Activated CD4-positive, alpha-beta T cell treated with anti-CD3 and anti-CD28 coated beads, Interleukin-2, amount 10 ng/mL, durations not matched to agents 24 days and 14 days (primary cell): Measurements from ENCODE around the gene WFIKKN2. TPM values are rescaled to one million over a fixed set of nuclear protein-coding genes. Genes with fewer than 3 reads are reported as not detected.

Experiments used
- DNase-seq: peaks from one replicate; pipeline ENCODE4 v3.0.0; 2022
- H3K27ac Mint-ChIP-seq: one replicate; pipeline ENCODE4 v1.8.0; 2022; ENCODE audit warnings: mild to moderate bottlenecking, mixed read lengths
- H3K27me3 Mint-ChIP-seq: one replicate; pipeline ENCODE4 v1.8.0; 2022; ENCODE audit warnings: mixed read lengths
- H3K36me3 Mint-ChIP-seq: one replicate; pipeline ENCODE4 v1.8.0; 2022; ENCODE audit warnings: low read depth, mild to moderate bottlenecking, mixed read lengths
- H3K4me1 Mint-ChIP-seq: one replicate; pipeline ENCODE4 v1.8.0; 2021; ENCODE audit warnings: mixed read lengths
- H3K4me3 Mint-ChIP-seq: one replicate; pipeline ENCODE4 v1.8.0; 2022; ENCODE audit warnings: mild to moderate bottlenecking, moderate library complexity, mixed read lengths
- H3K9me3 Mint-ChIP-seq: one replicate; pipeline ENCODE4 v1.8.0; 2021; ENCODE audit warnings: mixed read lengths
- intact Hi-C: fragments of 100-400 bp; cut with micrococcal nuclease; formaldehyde crosslinking; loops from one replicate; pipeline ENCODE4 v1.15.1; 2023
- total RNA-seq: library from RNA; stranded (reverse); gene quantifications from 2 replicates; pipeline ENCODE4 v1.2.3, GENCODE V29; 2022

Gene WFIKKN2
- total RNA-seq, 1 donor from 2014 or later = not detected

DNA sequence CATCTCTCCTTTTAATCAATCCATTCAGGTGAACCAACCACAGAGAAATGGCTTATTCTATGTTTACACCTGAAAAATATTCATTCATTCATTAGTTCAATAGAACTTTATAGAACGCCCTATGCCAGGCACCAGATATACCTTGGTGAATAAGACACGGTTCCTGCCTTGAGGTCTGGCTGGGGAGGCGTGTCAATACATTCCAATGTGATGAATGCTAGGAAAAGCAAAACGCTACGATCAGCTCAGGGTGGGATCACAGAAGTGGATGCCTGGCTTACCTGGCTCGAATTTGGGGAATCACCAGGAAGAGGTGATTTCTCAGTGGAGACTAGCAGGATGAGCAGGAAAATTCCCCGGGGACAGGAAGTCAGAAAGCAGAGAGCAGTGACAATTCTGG, 17.5 kb upstream of the WFIKKN2 start:
- H3K9me3 Mint-ChIP-seq = no peaks in the 10 kb centered on the region
- intact Hi-C loops = loop anchor here (5.0 kb wide), 1 partner anchor 36 kb away; no protein-coding TSS in a partner anchor
- H3K36me3 Mint-ChIP-seq = no peaks in the 10 kb centered on the region
- H3K4me1 Mint-ChIP-seq = peaks cover 10% of the 10 kb centered on the region
- no peak overlapping the region for H3K27ac Mint-ChIP-seq
- peaks cover 32% of the 10 kb centered on the region for H3K27me3 Mint-ChIP-seq
- no peak overlapping the region for H3K4me3 Mint-ChIP-seq
- DNase-seq = no peak

DNA sequence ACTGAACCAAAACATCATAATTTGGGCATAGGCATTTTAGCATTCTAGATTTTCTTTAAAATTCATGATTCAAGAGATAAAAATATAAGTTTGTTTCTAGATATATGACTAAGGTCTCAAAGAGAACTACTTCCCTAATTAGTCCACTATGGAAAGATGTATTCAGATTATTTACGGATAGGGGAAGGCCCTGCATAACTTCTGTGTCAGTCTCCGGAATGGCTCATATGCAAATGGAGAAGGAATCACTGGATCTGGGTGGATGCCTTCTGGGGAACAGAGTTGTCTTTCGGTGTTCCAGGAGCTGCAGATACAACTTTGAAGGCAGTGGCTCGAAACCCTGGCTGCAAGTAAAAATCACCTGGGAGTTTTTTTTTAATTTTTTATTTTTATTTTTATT, 17.1 kb upstream of the WFIKKN2 start:
- Mint-ChIP-seq H3K27me3 (peaks cover 32% of the 10 kb centered on the region), H3K36me3 (no peaks in the 10 kb centered on the region), H3K4me3 (no peak overlapping the region), H3K27ac (no peak overlapping the region), H3K9me3 (no peaks in the 10 kb centered on the region), H3K4me1 (peaks cover 10% of the 10 kb centered on the region)
- intact Hi-C loops = loop anchor here (5.0 kb wide), 1 partner anchor 36 kb away; no protein-coding TSS in a partner anchor
- DNase-seq = no peak

DNA sequence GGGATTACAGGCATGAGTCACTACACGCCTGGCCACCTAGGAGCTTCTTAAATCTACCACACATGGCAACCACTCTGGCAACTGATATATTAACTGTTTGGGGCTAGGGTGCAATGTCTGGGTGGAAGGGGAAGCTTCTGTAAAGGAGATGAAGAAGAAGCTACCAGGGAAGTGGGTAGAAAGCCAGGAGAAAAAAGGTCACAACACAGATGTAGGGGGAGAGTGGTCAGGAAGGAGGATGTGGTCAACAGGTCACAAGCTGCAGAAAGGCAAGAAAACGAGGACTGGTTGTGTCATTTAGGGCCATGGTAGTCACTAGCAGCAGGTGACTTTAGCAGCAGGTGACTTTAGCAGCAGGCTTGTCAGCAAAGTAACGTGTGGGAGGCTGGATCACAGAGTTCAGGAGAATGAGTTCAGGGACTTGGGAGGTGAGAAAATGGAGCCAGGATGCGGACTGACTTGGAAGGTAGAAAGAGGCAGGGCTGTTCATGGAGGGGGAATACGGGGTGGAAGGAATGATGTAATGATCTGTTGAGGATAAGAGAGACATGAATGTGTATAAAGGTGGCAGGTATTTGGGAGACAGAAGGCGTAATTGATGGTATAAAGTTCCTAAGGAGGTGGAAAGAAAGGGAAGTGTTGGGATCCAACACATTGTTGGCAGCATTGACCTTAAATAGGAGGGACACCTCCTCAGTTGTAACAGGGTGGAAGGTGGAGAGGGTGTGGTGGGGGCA, 16.3 kb upstream of the WFIKKN2 start:
- no peak for DNase-seq
- Mint-ChIP-seq H3K27me3 (peaks cover 31% of the 10 kb centered on the region), H3K4me3 (no peak overlapping the region), H3K9me3 (no peaks in the 10 kb centered on the region), H3K4me1 (peaks cover 10% of the 10 kb centered on the region), H3K36me3 (no peaks in the 10 kb centered on the region), H3K27ac (no peak overlapping the region)
- intact Hi-C loops = loop anchor here (5.0 kb wide), 1 partner anchor 37 kb away; no protein-coding TSS in a partner anchor

DNA sequence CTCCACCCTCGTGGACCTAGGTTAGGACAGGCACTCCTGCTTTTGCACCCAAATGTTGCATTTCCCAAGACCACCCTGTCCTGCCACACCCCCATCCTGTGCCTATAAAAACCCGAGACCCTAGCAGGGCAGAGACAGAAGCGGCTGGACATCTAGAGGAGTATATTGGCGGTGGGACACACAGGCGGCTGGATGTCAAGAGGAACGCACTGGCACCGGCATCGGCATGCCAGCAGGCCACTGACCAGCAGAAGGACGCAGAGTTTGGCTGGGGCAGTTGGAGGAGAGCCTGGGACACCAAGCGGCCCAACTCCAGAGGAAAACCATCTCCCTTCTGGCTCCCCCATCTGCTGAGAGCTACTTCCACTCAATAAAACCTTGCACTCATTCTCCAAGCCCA, 14.7 kb upstream of the WFIKKN2 start:
- intact Hi-C loops = no loop called here
- DNase-seq = no peak
- H3K27me3 Mint-ChIP-seq = peaks cover 24% of the 10 kb centered on the region
- H3K27ac Mint-ChIP-seq = no peak overlapping the region
- peaks cover 10% of the 10 kb centered on the region for H3K4me1 Mint-ChIP-seq
- no peaks in the 10 kb centered on the region for H3K36me3 Mint-ChIP-seq
- H3K4me3 Mint-ChIP-seq = no peak overlapping the region
- no peaks in the 10 kb centered on the region for H3K9me3 Mint-ChIP-seq

- intact Hi-C loops = no loop called here
- H3K27me3 Mint-ChIP-seq = peaks cover 16% of the 10 kb centered on the region
- H3K9me3 Mint-ChIP-seq = no peaks in the 10 kb centered on the region
- no peak for DNase-seq
- H3K36me3 Mint-ChIP-seq = no peaks in the 10 kb centered on the region
- H3K27ac Mint-ChIP-seq = no peak overlapping the region
- H3K4me3 Mint-ChIP-seq = no peak overlapping the region
- H3K4me1 Mint-ChIP-seq = peaks cover 10% of the 10 kb centered on the region
These were observed 12.8 kb upstream of the WFIKKN2 start for GRCh38 chr17:50822550-50822949.

GRCh38 chr17:50824429-50824828, 11.0 kb upstream of the WFIKKN2 start:
- Mint-ChIP-seq H3K36me3 (no peaks in the 10 kb centered on the region), H3K4me3 (no peak overlapping the region), H3K9me3 (no peaks in the 10 kb centered on the region), H3K27me3 (peaks cover 15% of the 10 kb centered on the region), H3K4me1 (peaks cover 8% of the 10 kb centered on the region), H3K27ac (no peak overlapping the region)
- no peak for DNase-seq
- intact Hi-C loops = no loop called here

GRCh38 chr17:50825188-50825587, 10.2 kb upstream of the WFIKKN2 start:
- no peaks in the 10 kb centered on the region for H3K36me3 Mint-ChIP-seq
- no peak overlapping the region for H3K4me3 Mint-ChIP-seq
- H3K4me1 Mint-ChIP-seq = peaks cover 8% of the 10 kb centered on the region
- no peaks in the 10 kb centered on the region for H3K9me3 Mint-ChIP-seq
- H3K27ac Mint-ChIP-seq = no peak overlapping the region
- intact Hi-C loops = no loop called here
- peaks cover 15% of the 10 kb centered on the region for H3K27me3 Mint-ChIP-seq
- no peak for DNase-seq

DNA sequence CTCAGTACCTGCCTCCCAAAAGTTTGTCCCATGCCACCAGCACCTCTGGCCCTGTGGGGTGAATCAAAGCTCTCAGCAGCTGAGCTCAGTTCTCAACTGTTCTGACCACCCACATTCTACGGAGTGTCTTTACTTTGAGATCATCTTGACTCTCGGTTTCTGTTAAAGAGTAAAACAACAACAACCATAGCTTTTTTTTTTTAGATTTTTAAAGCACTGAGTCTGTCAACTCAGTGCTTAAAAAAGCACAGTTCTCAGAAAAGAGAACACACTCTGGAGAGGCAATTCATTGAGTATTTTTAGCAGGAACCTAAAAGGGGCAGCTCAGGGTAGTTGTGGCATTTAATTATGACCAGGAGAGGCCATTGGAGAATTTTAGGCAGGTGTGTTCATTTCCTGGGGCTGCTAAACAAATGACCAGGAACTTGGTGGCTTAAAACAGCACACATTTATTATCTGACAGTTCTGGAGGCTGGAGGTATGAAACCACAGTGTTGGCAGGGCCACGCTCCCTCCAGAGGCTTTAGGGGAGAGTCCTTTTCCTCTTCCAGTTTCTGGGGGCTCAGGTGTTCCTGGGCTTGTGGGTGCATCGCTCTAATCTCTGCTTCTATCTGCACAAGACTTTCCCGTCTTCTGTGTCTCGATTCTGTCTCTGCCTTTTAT, 6.7 kb upstream of the WFIKKN2 start:
- Mint-ChIP-seq H3K9me3 (no peaks in the 10 kb centered on the region), H3K4me3 (no peak overlapping the region), H3K4me1 (peaks cover 7% of the 10 kb centered on the region), H3K36me3 (no peaks in the 10 kb centered on the region), H3K27me3 (peaks cover 6% of the 10 kb centered on the region), H3K27ac (no peak overlapping the region)
- intact Hi-C loops = no loop called here
- DNase-seq = no peak

- H3K36me3 Mint-ChIP-seq = no peaks in the 10 kb centered on the region
- DNase-seq = no peak
- H3K4me3 Mint-ChIP-seq = no peak overlapping the region
- H3K4me1 Mint-ChIP-seq = peaks cover 7% of the 10 kb centered on the region
- H3K27ac Mint-ChIP-seq = no peak overlapping the region
- no peaks in the 10 kb centered on the region for H3K9me3 Mint-ChIP-seq
- peaks cover 4% of the 10 kb centered on the region for H3K27me3 Mint-ChIP-seq
- intact Hi-C loops = no loop called here
These were observed 6.1 kb upstream of the WFIKKN2 start for GRCh38 chr17:50829332-50829731.

DNA sequence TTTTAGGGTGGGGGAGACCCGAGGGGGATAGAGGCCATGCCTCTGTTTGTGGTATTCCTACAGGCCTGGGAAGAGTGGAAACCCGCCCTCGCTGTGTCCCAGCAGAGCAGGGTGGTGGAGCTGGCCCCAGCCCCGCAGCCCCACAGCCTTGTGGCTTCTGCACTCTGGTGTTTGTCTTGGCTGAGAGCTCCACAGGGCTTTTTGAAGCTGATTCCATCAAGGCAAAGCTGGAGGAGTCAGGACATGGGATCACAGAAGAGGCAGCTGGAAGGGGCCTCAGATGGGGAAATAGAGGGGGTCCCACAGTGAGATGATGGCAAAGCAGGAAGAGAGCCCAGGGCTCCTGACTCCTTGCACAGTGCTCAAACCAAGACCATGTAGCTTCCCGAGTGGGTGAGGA, 5.0 kb upstream of the WFIKKN2 start:
- intact Hi-C loops = no loop called here
- Mint-ChIP-seq H3K4me1 (peaks cover 7% of the 10 kb centered on the region), H3K36me3 (no peaks in the 10 kb centered on the region)

DNA sequence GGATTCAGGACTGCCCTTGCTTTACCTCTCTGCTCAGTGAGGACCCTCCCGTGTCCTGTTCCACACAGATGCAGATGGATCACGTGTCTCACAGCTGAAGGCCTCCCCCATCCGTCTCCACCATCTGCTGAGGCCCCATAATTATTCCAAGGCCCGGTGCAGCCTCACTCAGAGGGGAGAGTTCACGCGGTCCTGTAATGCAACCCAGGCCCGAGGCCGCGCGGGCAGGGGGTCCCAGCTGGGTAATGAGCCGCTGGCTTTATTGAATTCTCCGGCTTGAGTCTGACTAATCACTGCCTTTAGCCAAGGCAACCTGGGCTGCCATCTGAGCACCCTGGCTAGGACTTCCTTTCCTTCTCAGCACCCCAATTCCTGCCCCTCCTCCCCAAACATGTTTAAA, 4.4 kb upstream of the WFIKKN2 start:
- Mint-ChIP-seq H3K36me3 (no peaks in the 10 kb centered on the region), H3K9me3 (no peaks in the 10 kb centered on the region), H3K27ac (no peak overlapping the region), H3K4me3 (no peak overlapping the region), H3K4me1 (peaks cover 7% of the 10 kb centered on the region), H3K27me3 (peaks cover 8% of the 10 kb centered on the region)
- no peak for DNase-seq
- intact Hi-C loops = no loop called here

More for the DNA sequence above, 5.0 kb upstream of the WFIKKN2 start:
- no peak for DNase-seq
- no peak overlapping the region for H3K4me3 Mint-ChIP-seq
- H3K9me3 Mint-ChIP-seq = no peaks in the 10 kb centered on the region
- peaks cover 8% of the 10 kb centered on the region for H3K27me3 Mint-ChIP-seq
- H3K27ac Mint-ChIP-seq = no peak overlapping the region

GRCh38 chr17:50831471-50831928, 3.9 kb upstream of the WFIKKN2 start:
- Mint-ChIP-seq H3K27me3 (peaks cover 8% of the 10 kb centered on the region), H3K36me3 (no peaks in the 10 kb centered on the region), H3K4me1 (peaks cover 7% of the 10 kb centered on the region), H3K27ac (no peak overlapping the region), H3K4me3 (no peak overlapping the region), H3K9me3 (no peaks in the 10 kb centered on the region)
- no peak for DNase-seq
- intact Hi-C loops = no loop called here

- H3K27me3 Mint-ChIP-seq = peaks cover 6% of the 10 kb centered on the region
- intact Hi-C loops = no loop called here
- no peak overlapping the region for H3K27ac Mint-ChIP-seq
- H3K9me3 Mint-ChIP-seq = no peaks in the 10 kb centered on the region
- no peak for DNase-seq
- no peaks in the 10 kb centered on the region for H3K36me3 Mint-ChIP-seq
- H3K4me3 Mint-ChIP-seq = no peak overlapping the region
- peaks cover 7% of the 10 kb centered on the region for H3K4me1 Mint-ChIP-seq
These were observed 3.0 kb upstream of the WFIKKN2 start for GRCh38 chr17:50832267-50832863.

GRCh38 chr17:50832864-50833381, 2.5 kb upstream of the WFIKKN2 start:
- H3K27me3 Mint-ChIP-seq = peaks cover 6% of the 10 kb centered on the region
- H3K9me3 Mint-ChIP-seq = no peaks in the 10 kb centered on the region
- no peak overlapping the region for H3K27ac Mint-ChIP-seq
- peaks cover 7% of the 10 kb centered on the region for H3K4me1 Mint-ChIP-seq
- no peaks in the 10 kb centered on the region for H3K36me3 Mint-ChIP-seq
- H3K4me3 Mint-ChIP-seq = no peak overlapping the region
- no peak for DNase-seq
- intact Hi-C loops = no loop called here
